ENCODE data around the gene SNAP25.

DNA sequence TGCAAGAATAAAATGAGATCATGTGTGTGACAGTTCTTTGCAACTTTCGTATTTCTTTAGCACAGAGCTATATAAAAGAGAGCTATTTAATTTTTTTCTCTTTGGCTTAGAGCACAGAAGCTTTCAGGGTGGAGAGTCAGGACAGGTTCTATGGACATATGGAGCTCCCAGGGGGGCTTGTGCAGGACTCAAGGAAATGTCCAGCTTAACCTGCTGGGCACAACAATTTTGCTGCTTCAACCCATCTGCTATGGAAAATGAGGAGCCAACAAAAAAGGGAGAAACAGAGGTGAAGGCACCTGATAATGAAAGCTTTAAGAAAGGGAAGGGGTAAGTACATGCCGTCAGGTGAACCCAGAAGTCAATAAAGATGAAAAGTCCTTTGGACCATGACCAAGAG lies 5.1 kb upstream of the SNAP25 start:
- TF ChIP-seq, protein P1, sequence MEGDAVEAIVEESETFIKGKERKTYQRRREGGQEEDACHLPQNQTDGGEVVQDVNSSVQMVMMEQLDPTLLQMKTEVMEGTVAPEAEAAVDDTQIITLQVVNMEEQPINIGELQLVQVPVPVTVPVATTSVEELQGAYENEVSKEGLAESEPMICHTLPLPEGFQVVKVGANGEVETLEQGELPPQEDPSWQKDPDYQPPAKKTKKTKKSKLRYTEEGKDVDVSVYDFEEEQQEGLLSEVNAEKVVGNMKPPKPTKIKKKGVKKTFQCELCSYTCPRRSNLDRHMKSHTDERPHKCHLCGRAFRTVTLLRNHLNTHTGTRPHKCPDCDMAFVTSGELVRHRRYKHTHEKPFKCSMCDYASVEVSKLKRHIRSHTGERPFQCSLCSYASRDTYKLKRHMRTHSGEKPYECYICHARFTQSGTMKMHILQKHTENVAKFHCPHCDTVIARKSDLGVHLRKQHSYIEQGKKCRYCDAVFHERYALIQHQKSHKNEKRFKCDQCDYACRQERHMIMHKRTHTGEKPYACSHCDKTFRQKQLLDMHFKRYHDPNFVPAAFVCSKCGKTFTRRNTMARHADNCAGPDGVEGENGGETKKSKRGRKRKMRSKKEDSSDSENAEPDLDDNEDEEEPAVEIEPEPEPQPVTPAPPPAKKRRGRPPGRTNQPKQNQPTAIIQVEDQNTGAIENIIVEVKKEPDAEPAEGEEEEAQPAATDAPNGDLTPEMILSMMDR (tag by site-specific recombination; IDR thresholded peaks at IDR 0.05): no peak
- TF ChIP-seq, protein P2, sequence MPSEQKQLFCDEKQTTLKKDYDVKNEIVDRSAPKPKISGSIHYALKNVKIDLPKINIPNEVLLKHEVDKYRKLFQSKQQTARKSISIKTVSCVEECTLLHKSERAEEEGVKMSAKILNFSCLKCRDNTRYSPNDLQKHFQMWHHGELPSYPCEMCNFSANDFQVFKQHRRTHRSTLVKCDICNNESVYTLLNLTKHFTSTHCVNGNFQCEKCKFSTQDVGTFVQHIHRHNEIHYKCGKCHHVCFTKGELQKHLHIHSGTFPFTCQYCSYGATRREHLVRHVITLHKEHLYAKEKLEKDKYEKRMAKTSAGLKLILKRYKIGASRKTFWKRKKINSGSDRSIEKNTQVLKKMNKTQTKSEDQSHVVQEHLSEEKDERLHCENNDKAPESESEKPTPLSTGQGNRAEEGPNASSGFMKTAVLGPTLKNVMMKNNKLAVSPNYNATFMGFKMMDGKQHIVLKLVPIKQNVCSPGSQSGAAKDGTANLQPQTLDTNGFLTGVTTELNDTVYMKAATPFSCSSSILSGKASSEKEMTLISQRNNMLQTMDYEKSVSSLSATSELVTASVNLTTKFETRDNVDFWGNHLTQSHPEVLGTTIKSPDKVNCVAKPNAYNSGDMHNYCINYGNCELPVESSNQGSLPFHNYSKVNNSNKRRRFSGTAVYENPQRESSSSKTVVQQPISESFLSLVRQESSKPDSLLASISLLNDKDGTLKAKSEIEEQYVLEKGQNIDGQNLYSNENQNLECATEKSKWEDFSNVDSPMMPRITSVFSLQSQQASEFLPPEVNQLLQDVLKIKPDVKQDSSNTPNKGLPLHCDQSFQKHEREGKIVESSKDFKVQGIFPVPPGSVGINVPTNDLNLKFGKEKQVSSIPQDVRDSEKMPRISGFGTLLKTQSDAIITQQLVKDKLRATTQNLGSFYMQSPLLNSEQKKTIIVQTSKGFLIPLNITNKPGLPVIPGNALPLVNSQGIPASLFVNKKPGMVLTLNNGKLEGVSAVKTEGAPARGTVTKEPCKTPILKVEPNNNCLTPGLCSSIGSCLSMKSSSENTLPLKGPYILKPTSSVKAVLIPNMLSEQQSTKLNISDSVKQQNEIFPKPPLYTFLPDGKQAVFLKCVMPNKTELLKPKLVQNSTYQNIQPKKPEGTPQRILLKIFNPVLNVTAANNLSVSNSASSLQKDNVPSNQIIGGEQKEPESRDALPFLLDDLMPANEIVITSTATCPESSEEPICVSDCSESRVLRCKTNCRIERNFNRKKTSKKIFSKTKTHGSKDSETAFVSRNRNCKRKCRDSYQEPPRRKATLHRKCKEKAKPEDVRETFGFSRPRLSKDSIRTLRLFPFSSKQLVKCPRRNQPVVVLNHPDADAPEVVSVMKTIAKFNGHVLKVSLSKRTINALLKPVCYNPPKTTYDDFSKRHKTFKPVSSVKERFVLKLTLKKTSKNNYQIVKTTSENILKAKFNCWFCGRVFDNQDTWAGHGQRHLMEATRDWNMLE (tag by site-specific recombination; conservative IDR thresholded peaks at IDR 0.05; ENCODE audit: low read depth): no peak
- TF ChIP-seq ZNF311 (tag by site-specific recombination; IDR thresholded peaks at IDR 0.05; ENCODE audit: borderline replicate concordance): no peak
- TF ChIP-seq SETDB1 (IDR thresholded peaks at IDR 0.05; ENCODE audit: insufficient read length, low read length): no peak
- TF ChIP-seq, protein P3, sequence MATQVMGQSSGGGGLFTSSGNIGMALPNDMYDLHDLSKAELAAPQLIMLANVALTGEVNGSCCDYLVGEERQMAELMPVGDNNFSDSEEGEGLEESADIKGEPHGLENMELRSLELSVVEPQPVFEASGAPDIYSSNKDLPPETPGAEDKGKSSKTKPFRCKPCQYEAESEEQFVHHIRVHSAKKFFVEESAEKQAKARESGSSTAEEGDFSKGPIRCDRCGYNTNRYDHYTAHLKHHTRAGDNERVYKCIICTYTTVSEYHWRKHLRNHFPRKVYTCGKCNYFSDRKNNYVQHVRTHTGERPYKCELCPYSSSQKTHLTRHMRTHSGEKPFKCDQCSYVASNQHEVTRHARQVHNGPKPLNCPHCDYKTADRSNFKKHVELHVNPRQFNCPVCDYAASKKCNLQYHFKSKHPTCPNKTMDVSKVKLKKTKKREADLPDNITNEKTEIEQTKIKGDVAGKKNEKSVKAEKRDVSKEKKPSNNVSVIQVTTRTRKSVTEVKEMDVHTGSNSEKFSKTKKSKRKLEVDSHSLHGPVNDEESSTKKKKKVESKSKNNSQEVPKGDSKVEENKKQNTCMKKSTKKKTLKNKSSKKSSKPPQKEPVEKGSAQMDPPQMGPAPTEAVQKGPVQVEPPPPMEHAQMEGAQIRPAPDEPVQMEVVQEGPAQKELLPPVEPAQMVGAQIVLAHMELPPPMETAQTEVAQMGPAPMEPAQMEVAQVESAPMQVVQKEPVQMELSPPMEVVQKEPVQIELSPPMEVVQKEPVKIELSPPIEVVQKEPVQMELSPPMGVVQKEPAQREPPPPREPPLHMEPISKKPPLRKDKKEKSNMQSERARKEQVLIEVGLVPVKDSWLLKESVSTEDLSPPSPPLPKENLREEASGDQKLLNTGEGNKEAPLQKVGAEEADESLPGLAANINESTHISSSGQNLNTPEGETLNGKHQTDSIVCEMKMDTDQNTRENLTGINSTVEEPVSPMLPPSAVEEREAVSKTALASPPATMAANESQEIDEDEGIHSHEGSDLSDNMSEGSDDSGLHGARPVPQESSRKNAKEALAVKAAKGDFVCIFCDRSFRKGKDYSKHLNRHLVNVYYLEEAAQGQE (tag by site-specific recombination; IDR thresholded peaks at IDR 0.05): no peak
- TF ChIP-seq ZNF610 (tag by site-specific recombination; IDR thresholded peaks at IDR 0.05; ENCODE audit: borderline replicate concordance): no peak
- no peak for TF ChIP-seq ZNF596 (tag by site-specific recombination; IDR thresholded peaks at IDR 0.05)
